A673 (cell line): ENCODE data around the gene ZNF136. TPM values are rescaled to one million over a fixed set of nuclear protein-coding genes. Genes with fewer than 3 reads are reported as not detected.

Experiments
- BruUV-seq: library from RNA; stranded (reverse); fragments of 400-500 nt; replicated peaks from 2 replicates; lab custom pipeline; 2021; lab: Mats Ljungman, UMichigan
- CTCF ChIA-PET: fragments of 300-600 bp; sonication (Branson Sonifier 250); formaldehyde crosslinking; loops from one replicate; lab custom pipeline; 2022; ENCODE audit warnings: antibody characterized with exemption; lab: Charles Lee
- POLR2A ChIA-PET: fragments of 300-600 bp; sonication (Branson Sonifier 250); formaldehyde crosslinking; loops from one replicate; lab custom pipeline; 2022; ENCODE audit warnings: antibody characterized with exemption; ENCODE audit not compliant: low non-redundant PET; lab: Charles Lee
- DNase-seq: peaks from one replicate; pipeline ENCODE4 v3.0.0-alpha.2; 2015; ENCODE audit warnings: low spot score
- H3K27ac ChIP-seq: fragments of 200-600 bp; sonication (generic); 2 replicates; pipeline ENCODE4 v1.5.1; 2016; ENCODE audit warnings: mixed run types, low read depth, mild to moderate bottlenecking, mixed read lengths, antibody characterized with exemption, low read length; ENCODE audit not compliant: poor library complexity, severe bottlenecking
- H3K27me3 ChIP-seq: fragments of 200-600 bp; sonication (generic); replicated peaks from 2 replicates; pipeline ENCODE4 v1.6.1; 2017; ENCODE audit warnings: mixed run types, low read depth, mild to moderate bottlenecking, mixed read lengths, antibody characterized with exemption, low read length; ENCODE audit not compliant: insufficient read depth, poor library complexity
- H3K36me3 ChIP-seq: fragments of 200-600 bp; sonication (generic); 2 replicates; pipeline ENCODE4 v1.6.1; 2016; ENCODE audit warnings: mixed run types, mild to moderate bottlenecking, mixed read lengths, antibody characterized with exemption, low read length; ENCODE audit not compliant: insufficient read depth, poor library complexity, severe bottlenecking
- H3K4me1 ChIP-seq: fragments of 200-600 bp; sonication (generic); 2 replicates; pipeline ENCODE4 v1.6.1; 2017; ENCODE audit warnings: mixed run types, mild to moderate bottlenecking, mixed read lengths, antibody characterized with exemption, low read length; ENCODE audit not compliant: insufficient read depth, poor library complexity, severe bottlenecking
- H3K4me3 ChIP-seq: fragments of 200-600 bp; sonication (generic); 2 replicates; pipeline ENCODE4 v1.5.1; 2016; ENCODE audit warnings: low read depth, mixed run types, mild to moderate bottlenecking, mixed read lengths, low read length; ENCODE audit not compliant: poor library complexity, severe bottlenecking
- H3K9me3 ChIP-seq: fragments of 200-600 bp; sonication (generic); 2 replicates; pipeline ENCODE4 v1.6.1; 2016; ENCODE audit warnings: mixed run types, low read depth, mild to moderate bottlenecking, mixed read lengths, antibody characterized with exemption, low read length; ENCODE audit not compliant: poor library complexity, severe bottlenecking
- EZH2 ChIP-seq: fragments of 200-600 bp; sonication (generic); IDR thresholded peaks from 2 replicates; pipeline ENCODE4 v1.6.1; 2017; ENCODE audit warnings: borderline replicate concordance, low read depth, mild to moderate bottlenecking, mixed read lengths, antibody characterized with exemption, low read length; ENCODE audit not compliant: poor library complexity, severe bottlenecking
- intact Hi-C: fragments of 100-400 bp; cut with micrococcal nuclease; formaldehyde crosslinking; loops from one replicate; pipeline ENCODE4 v1.10.0; 2022; ENCODE audit not compliant: unreplicated experiment
- total RNA-seq: library from RNA; stranded (reverse); gene quantifications from 2 replicates; pipeline ENCODE4 v1.2.3, GENCODE V29; 2021
- TF ChIP-seq, protein P1 (sequence below): fragments of 300-800, 200-600 bp; sonication (generic); conservative IDR thresholded peaks from 2 replicates; pipeline ENCODE4 v1.5.1; 2017; ENCODE audit warnings: low read depth, mild to moderate bottlenecking, antibody characterized with exemption, low read length, moderate library complexity, mixed read lengths

ZNF136 gene
- total RNA-seq, 1 experiment from 2014 or later: 12.2 TPM

DNA sequence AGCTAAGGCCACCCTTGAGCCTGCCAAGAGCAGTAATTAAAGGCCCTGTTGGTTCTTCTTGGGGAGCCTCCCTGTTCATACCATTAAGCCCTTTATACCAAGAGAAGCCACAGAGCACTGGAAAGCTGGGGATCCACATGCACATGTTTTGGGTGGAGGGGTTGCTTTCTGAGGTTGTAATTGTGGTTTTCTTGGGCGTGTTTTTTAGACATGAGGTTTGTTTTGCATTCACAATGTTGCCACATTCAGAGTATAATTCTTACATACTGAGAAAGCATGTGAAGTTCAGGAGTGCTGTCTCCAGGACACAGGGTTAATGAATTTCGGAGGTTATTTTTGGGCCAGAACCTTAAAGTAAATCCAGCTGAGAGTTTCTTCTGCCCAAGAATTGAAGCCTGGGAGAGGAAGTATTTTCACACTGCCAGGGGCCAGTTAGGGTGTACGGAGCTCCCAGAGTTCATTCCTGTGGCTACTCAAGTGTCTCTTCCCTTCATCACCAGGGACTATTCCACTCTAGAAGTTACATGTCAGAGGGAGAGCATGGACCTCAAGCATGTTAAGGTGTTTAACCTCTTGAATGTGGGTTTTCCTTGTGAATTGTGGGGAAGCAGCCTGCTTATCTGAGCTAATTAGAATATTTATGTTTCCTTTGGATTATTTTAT lies 37.0 kb downstream of the ZNF136 start:
- CTCF ChIA-PET: no interaction called here
- Histone ChIP-seq H3K9me3 (peaks cover 9% of the 10 kb centered on the region), H3K36me3 (no peaks in the 10 kb centered on the region), H3K27ac (no peak overlapping the region), H3K4me3 (no peak overlapping the region), H3K4me1 (no peaks in the 10 kb centered on the region), H3K27me3 (no peaks in the 10 kb centered on the region)
- BruUV-seq: no TSS peak
- intact Hi-C loops: no loop called here
- no peak for DNase-seq
- POLR2A ChIA-PET: no interaction called here
- no peak for TF ChIP-seq EZH2
- TF ChIP-seq, protein P1, sequence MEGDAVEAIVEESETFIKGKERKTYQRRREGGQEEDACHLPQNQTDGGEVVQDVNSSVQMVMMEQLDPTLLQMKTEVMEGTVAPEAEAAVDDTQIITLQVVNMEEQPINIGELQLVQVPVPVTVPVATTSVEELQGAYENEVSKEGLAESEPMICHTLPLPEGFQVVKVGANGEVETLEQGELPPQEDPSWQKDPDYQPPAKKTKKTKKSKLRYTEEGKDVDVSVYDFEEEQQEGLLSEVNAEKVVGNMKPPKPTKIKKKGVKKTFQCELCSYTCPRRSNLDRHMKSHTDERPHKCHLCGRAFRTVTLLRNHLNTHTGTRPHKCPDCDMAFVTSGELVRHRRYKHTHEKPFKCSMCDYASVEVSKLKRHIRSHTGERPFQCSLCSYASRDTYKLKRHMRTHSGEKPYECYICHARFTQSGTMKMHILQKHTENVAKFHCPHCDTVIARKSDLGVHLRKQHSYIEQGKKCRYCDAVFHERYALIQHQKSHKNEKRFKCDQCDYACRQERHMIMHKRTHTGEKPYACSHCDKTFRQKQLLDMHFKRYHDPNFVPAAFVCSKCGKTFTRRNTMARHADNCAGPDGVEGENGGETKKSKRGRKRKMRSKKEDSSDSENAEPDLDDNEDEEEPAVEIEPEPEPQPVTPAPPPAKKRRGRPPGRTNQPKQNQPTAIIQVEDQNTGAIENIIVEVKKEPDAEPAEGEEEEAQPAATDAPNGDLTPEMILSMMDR: no peak

DNA sequence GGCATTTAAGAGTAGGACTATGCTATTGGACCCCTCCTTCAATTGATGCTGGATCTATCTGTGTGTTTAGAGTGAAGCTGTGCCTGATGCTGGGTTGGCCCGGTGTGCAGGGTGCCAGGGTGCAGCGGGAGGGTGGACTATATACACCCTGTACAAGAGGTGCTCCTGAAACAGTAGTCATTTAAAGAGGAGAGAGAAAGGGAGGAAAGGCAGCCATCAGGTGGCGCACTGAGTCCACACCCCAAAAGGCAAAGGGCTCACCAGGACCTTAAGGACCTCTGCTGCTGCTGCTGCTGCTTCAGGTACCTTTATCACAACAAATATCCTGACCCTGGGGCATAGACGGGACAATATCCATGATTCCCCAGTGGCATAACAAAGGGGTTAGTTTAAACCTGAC lies 39.4 kb downstream of the ZNF136 start:
- no peak overlapping the region for H3K4me3 ChIP-seq
- no peak overlapping the region for H3K27ac ChIP-seq
- no TSS peak for BruUV-seq
- DNase-seq: peak; percentile 15
- H3K4me1 ChIP-seq: no peaks in the 10 kb centered on the region
- H3K36me3 ChIP-seq: no peaks in the 10 kb centered on the region
- H3K27me3 ChIP-seq: no peaks in the 10 kb centered on the region
- intact Hi-C loops: no loop called here
- POLR2A ChIA-PET: no interaction called here
- peaks cover 11% of the 10 kb centered on the region for H3K9me3 ChIP-seq
- TF ChIP-seq EZH2: no peak
- TF ChIP-seq, protein P1: peak; percentile 41; the same call in 1 of the 2 replicates
- CTCF ChIA-PET: no interaction called here

DNA sequence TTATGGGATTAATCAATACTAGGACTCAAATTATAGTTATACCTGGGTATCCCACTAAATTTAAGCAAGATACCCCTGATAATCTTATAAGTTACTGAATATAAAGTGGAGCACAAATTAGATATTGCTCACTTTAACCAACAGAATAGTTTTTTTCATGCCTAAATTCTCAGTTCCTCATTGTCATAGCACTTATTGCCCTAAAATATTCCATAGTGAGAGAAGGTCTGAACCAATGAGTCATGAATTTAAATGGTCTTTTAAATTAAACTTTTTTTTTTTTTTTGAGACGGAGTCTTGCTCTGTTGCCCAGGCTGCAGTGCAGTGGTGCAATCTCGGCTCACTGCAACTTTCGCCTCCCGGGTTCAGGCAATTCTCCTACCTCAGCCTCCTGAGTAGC lies 42.4 kb downstream of the ZNF136 start:
- Histone ChIP-seq H3K9me3 (peaks cover 30% of the 10 kb centered on the region), H3K27ac (no peak overlapping the region), H3K4me1 (no peaks in the 10 kb centered on the region), H3K36me3 (no peaks in the 10 kb centered on the region), H3K4me3 (no peak overlapping the region), H3K27me3 (no peaks in the 10 kb centered on the region)
- TF ChIP-seq, protein P1: no peak
- TF ChIP-seq EZH2: no peak
- CTCF ChIA-PET: no interaction called here
- BruUV-seq: no TSS peak
- intact Hi-C loops: no loop called here
- DNase-seq: no peak
- POLR2A ChIA-PET: no interaction called here
